Right atrium auricular region (tissue), 2 donors: ENCODE data around the gene NCOA5. TPM values are rescaled to one million over a fixed set of nuclear protein-coding genes. Genes with fewer than 3 reads are reported as not detected.

Experiments
- DNase-seq: peaks from one replicate; pipeline ENCODE4 v3.0.0-alpha.2; 2019; ENCODE audit warnings: low spot score
- H3K27ac ChIP-seq, 2 donors: fragments of 200-600 bp; sonication (generic); 1 replicate in 1 of 2; 2 replicates in 1 of 2; pipeline ENCODE4 v1.5.1; 2016 to 2019
- H3K27me3 ChIP-seq, 2 donors: fragments of 200-600 bp; sonication (generic); one replicate each; pipeline versions ENCODE4 v1.5.1 to v1.6.0; 2017 to 2019
- H3K36me3 ChIP-seq: fragments of 200-600 bp; sonication (generic); one replicate; pipeline ENCODE4 v1.5.1; 2016
- H3K4me1 ChIP-seq, 2 donors: fragments of 200-600 bp; sonication (generic); one replicate each; pipeline versions ENCODE4 v1.5.1 to v1.6.0; 2017 to 2019
- H3K4me3 ChIP-seq, 2 donors: fragments of 200-600 bp; sonication (generic); 1 replicate in 1 of 2; 2 replicates in 1 of 2; pipeline ENCODE4 v1.5.1; 2017 to 2019; ENCODE audit warnings: mild to moderate bottlenecking in 1 of 2, moderate library complexity in 1 of 2
- H3K9me3 ChIP-seq, 2 donors: fragments of 200-600 bp; sonication (generic); one replicate each; pipeline ENCODE4 v1.5.1; 2019
- total RNA-seq, 2 donors: library from RNA; depleted of rRNA; stranded (reverse); fragments of >200 nt; gene quantifications; one replicate each; pipeline ENCODE4 v1.1.0, GENCODE V29; 2016
- TF ChIP-seq, protein P1 (sequence below), 2 donors: fragments of 200-600 bp; sonication (generic); IDR thresholded peaks; one replicate each; pipeline ENCODE4 v1.5.1; 2019; ENCODE audit warnings: antibody characterized with exemption in 2 of 2

NCOA5 gene
- total RNA-seq, 2 donors from 2014 or later: 17.8 to 23.3 TPM

DNA sequence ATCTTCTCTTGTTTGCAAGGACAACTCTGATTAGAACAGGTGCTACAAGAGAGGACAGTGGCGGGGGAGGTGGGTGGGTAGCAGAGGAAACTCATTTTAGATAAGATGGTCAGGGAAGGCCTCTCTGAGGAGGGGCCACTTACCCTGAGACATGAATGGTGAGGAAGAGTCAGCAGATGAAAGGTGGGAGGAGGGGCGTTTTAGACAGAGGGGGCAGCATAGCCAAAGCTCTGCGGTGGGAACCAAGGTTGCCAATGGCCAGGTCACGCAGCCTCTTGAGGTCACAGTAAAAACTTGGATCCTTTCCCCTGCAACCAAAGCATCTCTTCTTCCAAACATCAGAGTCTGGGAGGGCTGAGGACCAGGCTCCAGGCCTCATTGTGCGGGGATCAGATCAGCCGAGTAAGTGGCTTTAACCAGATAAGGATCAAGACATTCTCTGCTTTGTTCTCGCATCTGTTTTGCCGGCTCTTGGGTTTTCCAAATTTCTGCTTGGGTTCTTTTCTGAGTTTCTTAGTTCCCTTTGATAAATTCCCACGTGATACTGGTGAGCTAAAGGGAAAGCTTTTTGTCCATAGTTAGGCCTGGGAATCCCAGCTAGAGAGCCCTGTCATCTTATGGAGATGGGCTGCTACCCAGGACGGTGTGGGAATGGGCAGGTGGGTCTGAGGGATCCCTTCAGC, 22.8 kb upstream of the NCOA5 start:
- Histone ChIP-seq H3K27me3 (peaks cover 0 to 6% of the 10 kb centered on the region in 2 donors), H3K27ac (no peak overlapping the region), H3K4me3 (no peak overlapping the region), H3K9me3 (no peaks in the 10 kb centered on the region), H3K4me1 (peaks cover 0 to 5% of the 10 kb centered on the region in 2 donors), H3K36me3 (no peaks in the 10 kb centered on the region)
- TF ChIP-seq, protein P1, sequence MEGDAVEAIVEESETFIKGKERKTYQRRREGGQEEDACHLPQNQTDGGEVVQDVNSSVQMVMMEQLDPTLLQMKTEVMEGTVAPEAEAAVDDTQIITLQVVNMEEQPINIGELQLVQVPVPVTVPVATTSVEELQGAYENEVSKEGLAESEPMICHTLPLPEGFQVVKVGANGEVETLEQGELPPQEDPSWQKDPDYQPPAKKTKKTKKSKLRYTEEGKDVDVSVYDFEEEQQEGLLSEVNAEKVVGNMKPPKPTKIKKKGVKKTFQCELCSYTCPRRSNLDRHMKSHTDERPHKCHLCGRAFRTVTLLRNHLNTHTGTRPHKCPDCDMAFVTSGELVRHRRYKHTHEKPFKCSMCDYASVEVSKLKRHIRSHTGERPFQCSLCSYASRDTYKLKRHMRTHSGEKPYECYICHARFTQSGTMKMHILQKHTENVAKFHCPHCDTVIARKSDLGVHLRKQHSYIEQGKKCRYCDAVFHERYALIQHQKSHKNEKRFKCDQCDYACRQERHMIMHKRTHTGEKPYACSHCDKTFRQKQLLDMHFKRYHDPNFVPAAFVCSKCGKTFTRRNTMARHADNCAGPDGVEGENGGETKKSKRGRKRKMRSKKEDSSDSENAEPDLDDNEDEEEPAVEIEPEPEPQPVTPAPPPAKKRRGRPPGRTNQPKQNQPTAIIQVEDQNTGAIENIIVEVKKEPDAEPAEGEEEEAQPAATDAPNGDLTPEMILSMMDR (IDR thresholded peaks at IDR 0.05): no peak
- no peak for DNase-seq

DNA sequence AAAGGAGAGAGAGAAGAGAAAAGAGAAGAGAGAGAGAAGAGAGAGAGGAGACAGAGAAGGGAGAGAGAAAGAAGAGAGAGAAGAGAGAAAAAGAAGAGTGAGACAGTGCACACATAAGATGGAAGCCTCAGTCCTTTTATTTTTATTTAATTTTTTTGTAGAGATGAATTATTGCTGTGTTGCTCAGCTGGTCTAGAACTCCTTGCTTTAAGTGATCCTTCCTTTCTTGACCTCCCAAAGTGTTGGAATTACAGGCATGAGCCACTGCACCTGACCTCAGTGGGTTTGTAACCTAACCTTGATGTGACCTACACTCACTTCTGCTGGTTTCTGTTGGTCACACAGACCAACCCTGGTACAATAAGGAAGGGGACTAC, 22.1 kb upstream of the NCOA5 start:
- Histone ChIP-seq H3K4me1 (no peaks in the 10 kb centered on the region), H3K9me3 (no peaks in the 10 kb centered on the region), H3K27ac (no peak overlapping the region), H3K36me3 (no peaks in the 10 kb centered on the region), H3K4me3 (no peak overlapping the region), H3K27me3 (peaks cover 0 to 6% of the 10 kb centered on the region in 2 donors)
- TF ChIP-seq, protein P1 (IDR thresholded peaks at IDR 0.05): no peak
- no peak for DNase-seq

DNA sequence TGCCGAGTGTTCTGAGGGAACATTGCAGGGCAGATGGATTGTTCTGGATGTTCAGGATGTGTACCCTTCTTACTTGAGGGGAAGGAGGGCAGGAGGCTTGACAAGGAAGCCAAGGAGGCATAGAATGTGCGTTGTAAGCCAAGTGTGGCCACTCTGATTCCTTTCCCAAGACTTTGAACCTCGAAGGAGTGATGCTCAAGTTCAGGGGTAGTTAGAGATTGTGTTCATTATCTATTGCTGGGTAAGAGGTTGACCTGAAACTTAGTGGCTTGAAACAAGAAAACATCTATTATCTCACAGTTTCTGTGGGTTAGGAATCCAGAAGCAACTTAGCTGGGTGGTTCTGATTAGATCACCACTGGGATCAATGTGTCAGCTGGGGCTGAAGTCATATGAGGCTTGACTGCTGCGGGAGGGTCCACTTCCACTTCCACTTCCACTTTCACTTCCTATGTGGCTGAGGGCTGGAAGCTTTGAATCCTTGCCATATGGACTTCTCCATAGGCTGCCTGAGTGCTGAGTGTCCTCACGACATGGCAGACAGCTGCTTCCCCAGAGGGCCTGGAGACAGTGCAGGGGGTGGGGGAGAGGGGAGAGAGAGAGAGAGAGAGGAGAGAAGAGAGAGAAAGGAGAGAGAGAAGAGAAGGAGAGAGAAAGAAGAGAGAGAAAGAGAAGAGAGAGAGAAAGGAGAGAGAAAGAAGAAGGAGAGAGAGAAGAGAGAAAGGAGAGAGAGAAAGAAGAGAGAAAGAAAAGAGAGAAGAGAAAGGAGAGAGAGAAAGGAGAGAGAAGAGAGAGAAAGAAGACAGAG, 21.5 kb upstream of the NCOA5 start:
- Histone ChIP-seq H3K4me3 (no peak overlapping the region), H3K9me3 (no peaks in the 10 kb centered on the region), H3K27me3 (peaks cover 0 to 6% of the 10 kb centered on the region in 2 donors), H3K4me1 (no peaks in the 10 kb centered on the region), H3K36me3 (no peaks in the 10 kb centered on the region), H3K27ac (no peak overlapping the region)
- TF ChIP-seq, protein P1 (IDR thresholded peaks at IDR 0.05): no peak
- no peak for DNase-seq

DNA sequence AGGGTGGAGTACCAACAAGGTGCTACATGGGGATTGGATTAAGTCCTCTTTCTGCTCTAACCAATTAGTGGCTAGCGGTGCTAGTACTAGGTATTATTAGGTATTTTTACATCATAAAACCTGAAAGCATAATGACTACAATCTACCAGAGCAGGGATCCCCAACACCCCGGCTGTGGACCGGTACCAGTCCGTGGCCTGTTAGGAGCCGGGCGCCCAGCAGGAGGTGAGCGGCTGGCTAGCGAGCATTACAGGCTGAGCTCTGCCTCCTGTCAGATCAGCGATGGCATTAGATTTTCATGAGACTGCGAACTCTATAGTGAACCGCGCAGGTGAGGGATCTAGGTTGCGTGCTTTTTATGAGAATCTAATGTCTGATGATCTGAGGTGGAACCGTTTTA, 19.2 kb upstream of the NCOA5 start:
- H3K27me3 ChIP-seq: peaks cover 0 to 6% of the 10 kb centered on the region in 2 donors
- no peak overlapping the region for H3K27ac ChIP-seq
- H3K36me3 ChIP-seq: no peaks in the 10 kb centered on the region
- H3K4me3 ChIP-seq: no peak overlapping the region
- TF ChIP-seq, protein P1 (IDR thresholded peaks at IDR 0.05): no peak
- H3K4me1 ChIP-seq: no peaks in the 10 kb centered on the region
- H3K9me3 ChIP-seq: no peaks in the 10 kb centered on the region
- DNase-seq: no peak

DNA sequence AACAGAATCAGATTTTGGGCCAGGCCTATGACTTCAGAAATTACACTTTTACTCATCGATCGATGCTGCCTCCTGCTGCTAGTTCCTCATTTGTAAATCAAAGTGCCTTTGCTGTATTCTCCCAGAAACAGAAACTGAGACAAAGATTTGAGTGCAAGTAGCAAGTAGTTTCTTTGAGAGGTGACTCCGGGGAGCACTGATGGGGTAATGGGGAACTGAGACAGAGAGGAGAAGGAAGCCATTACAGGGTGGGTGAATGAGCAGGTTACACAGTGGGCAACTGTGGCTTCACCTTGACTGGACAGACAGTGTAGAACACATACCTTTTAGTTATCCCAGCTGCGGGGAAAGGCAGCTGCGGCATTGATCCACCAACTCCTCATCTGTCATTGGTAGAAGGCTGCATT, 18.7 kb upstream of the NCOA5 start:
- no peak overlapping the region for H3K27ac ChIP-seq
- H3K36me3 ChIP-seq: no peaks in the 10 kb centered on the region
- no peaks in the 10 kb centered on the region for H3K9me3 ChIP-seq
- TF ChIP-seq, protein P1 (IDR thresholded peaks at IDR 0.05): no peak
- H3K4me1 ChIP-seq: no peaks in the 10 kb centered on the region
- H3K4me3 ChIP-seq: no peak overlapping the region
- peaks cover 0 to 6% of the 10 kb centered on the region in 2 donors for H3K27me3 ChIP-seq
- DNase-seq: no peak
